Mucosa of rectum (tissue), 2 donors: Measurements from ENCODE around the gene DNAH10.

Source experiments
- H3K27ac ChIP-seq, 2 donors: one replicate each; pipeline ENCODE4 v1.7.0; 2013; ENCODE audit warnings: inconsistent platforms in 2 of 2, low read depth in 2 of 2, low read length in 2 of 2
- H3K27me3 ChIP-seq, 2 donors: one replicate each; pipeline ENCODE4 v1.7.0; 2013; ENCODE audit warnings: low read length in 2 of 2; ENCODE audit not compliant: control insufficient read depth in 2 of 2, insufficient read depth in 2 of 2
- H3K36me3 ChIP-seq, 2 donors: one replicate each; pipeline ENCODE4 v1.7.0; 2013; ENCODE audit warnings: low read length in 2 of 2; ENCODE audit not compliant: control insufficient read depth in 2 of 2, insufficient read depth in 2 of 2
- H3K4me1 ChIP-seq, 2 donors: one replicate each; pipeline ENCODE4 v1.7.0; 2013; ENCODE audit warnings: low read length in 2 of 2, mild to moderate bottlenecking in 1 of 2; ENCODE audit not compliant: control insufficient read depth in 2 of 2, insufficient read depth in 2 of 2
- H3K4me3 ChIP-seq, 2 donors: one replicate each; pipeline ENCODE4 v1.7.0; 2013; ENCODE audit warnings: low read length in 2 of 2
- H3K9ac ChIP-seq, 2 donors: one replicate each; pipeline ENCODE4 v1.7.0; 2013; ENCODE audit warnings: low read length in 2 of 2, low read depth in 1 of 2, mild to moderate bottlenecking in 1 of 2
- H3K9me3 ChIP-seq, 2 donors: one replicate each; pipeline ENCODE4 v1.7.0; 2013; ENCODE audit warnings: low read length in 2 of 2; ENCODE audit not compliant: control insufficient read depth in 2 of 2
- donor health status: healthy.
- donor health status: Normal muscosa, but diverticular disease.

The DNAH10 gene

GRCh38 chr12:123895451-123895850 is 133.3 kb downstream of the DNAH10 start:
- Histone ChIP-seq H3K9me3 (no peaks in the 10 kb centered on the region), H3K9ac (no peak overlapping the region), H3K4me3 (no peak overlapping the region), H3K27ac (no peak overlapping the region), H3K36me3 (no peaks in the 10 kb centered on the region), H3K4me1 (no peaks in the 10 kb centered on the region), H3K27me3 (peaks cover 3 to 4% of the 10 kb centered on the region in 2 donors)

- Histone ChIP-seq H3K4me1 (no peaks in the 10 kb centered on the region), H3K9ac (no peak overlapping the region), H3K27me3 (peaks cover 0 to 3% of the 10 kb centered on the region in 2 donors), H3K4me3 (no peak overlapping the region), H3K27ac (no peak overlapping the region), H3K9me3 (no peaks in the 10 kb centered on the region), H3K36me3 (no peaks in the 10 kb centered on the region)
Measured at GRCh38 chr12:123896767-123897166, 134.7 kb downstream of the DNAH10 start.

- Histone ChIP-seq H3K9me3 (no peaks in the 10 kb centered on the region), H3K27me3 (peaks cover 3% of the 10 kb centered on the region in 2 donors), H3K27ac (no peak overlapping the region), H3K9ac (no peak overlapping the region), H3K4me3 (no peak overlapping the region), H3K4me1 (no peaks in the 10 kb centered on the region), H3K36me3 (no peaks in the 10 kb centered on the region)
Measured at GRCh38 chr12:123897221-123897620, 135.1 kb downstream of the DNAH10 start.

GRCh38 chr12:123898673-123899072 is 136.6 kb downstream of the DNAH10 start:
- no peaks in the 10 kb centered on the region for H3K4me1 ChIP-seq
- H3K9me3 ChIP-seq: no peaks in the 10 kb centered on the region
- no peaks in the 10 kb centered on the region for H3K36me3 ChIP-seq
- no peak overlapping the region for H3K4me3 ChIP-seq
- H3K9ac ChIP-seq: no peak overlapping the region
- no peak overlapping the region for H3K27ac ChIP-seq
- peaks cover 0 to 4% of the 10 kb centered on the region in 2 donors for H3K27me3 ChIP-seq

GRCh38 chr12:123899368-123899767 is 137.3 kb downstream of the DNAH10 start:
- Histone ChIP-seq H3K4me1 (no peaks in the 10 kb centered on the region), H3K9me3 (no peaks in the 10 kb centered on the region), H3K9ac (no peak overlapping the region), H3K36me3 (no peaks in the 10 kb centered on the region), H3K27me3 (peaks cover 0 to 4% of the 10 kb centered on the region in 2 donors), H3K4me3 (no peak overlapping the region), H3K27ac (no peak overlapping the region)

- H3K27me3 ChIP-seq: peaks cover 0 to 4% of the 10 kb centered on the region in 2 donors
- H3K36me3 ChIP-seq: no peaks in the 10 kb centered on the region
- H3K4me3 ChIP-seq: no peak overlapping the region
- no peaks in the 10 kb centered on the region for H3K4me1 ChIP-seq
- H3K27ac ChIP-seq: no peak overlapping the region
- H3K9me3 ChIP-seq: no peaks in the 10 kb centered on the region
- H3K9ac ChIP-seq: no peak overlapping the region
Measured at GRCh38 chr12:123900871-123901376, 138.8 kb downstream of the DNAH10 start.

GRCh38 chr12:123902821-123903220 is 140.7 kb downstream of the DNAH10 start:
- H3K9ac ChIP-seq: no peak overlapping the region
- H3K27me3 ChIP-seq: peaks cover 0 to 4% of the 10 kb centered on the region in 2 donors
- H3K9me3 ChIP-seq: no peaks in the 10 kb centered on the region
- no peak overlapping the region for H3K27ac ChIP-seq
- no peak overlapping the region for H3K4me3 ChIP-seq
- no peaks in the 10 kb centered on the region for H3K36me3 ChIP-seq
- H3K4me1 ChIP-seq: no peaks in the 10 kb centered on the region

GRCh38 chr12:123903301-123904065 is 141.4 kb downstream of the DNAH10 start:
- Histone ChIP-seq H3K4me3 (no peak overlapping the region), H3K9me3 (no peaks in the 10 kb centered on the region), H3K27me3 (peaks cover 0 to 4% of the 10 kb centered on the region in 2 donors), H3K27ac (no peak overlapping the region), H3K9ac (no peak overlapping the region), H3K36me3 (no peaks in the 10 kb centered on the region), H3K4me1 (no peaks in the 10 kb centered on the region)

DNA sequence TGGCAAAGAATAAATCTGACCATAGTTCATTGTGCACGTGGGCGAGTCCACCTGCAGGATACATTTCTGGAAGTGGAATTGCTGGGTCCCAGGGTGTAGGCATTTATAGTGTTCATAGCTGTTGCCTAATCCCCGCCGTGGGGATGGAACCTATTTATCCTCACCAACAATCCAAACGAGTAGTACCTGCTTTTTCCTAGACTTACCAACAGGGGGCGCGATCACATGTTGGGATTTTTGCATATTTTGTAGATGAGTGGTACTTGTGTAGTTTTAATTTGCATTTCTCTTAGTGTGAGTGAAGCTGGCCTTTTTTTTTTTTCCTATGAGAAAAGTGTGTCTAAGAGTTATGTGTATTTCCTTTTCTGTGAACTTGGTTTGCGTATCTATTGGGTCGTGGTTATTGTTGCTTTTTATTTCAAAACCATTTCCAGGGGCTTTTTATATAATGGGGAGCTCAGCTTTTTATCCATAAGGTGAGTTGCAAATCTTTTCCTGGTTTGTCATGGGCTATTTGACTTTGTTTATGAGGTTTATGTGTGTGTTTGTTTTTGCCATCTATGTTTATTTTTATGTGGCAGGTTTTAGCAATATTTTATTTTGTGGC is 143.3 kb downstream of the DNAH10 start:
- H3K4me3 ChIP-seq: no peak overlapping the region
- H3K27me3 ChIP-seq: peaks cover 0 to 4% of the 10 kb centered on the region in 2 donors

GRCh38 chr12:123906711-123907420 is 144.8 kb downstream of the DNAH10 start:
- Histone ChIP-seq H3K9ac (no peak overlapping the region), H3K36me3 (no peaks in the 10 kb centered on the region), H3K9me3 (no peaks in the 10 kb centered on the region), H3K4me1 (no peaks in the 10 kb centered on the region), H3K27ac (no peak overlapping the region), H3K4me3 (no peak overlapping the region), H3K27me3 (peaks cover 0 to 4% of the 10 kb centered on the region in 2 donors)

More for the DNA sequence above, 143.3 kb downstream of the DNAH10 start:
- H3K36me3 ChIP-seq: no peaks in the 10 kb centered on the region
- no peaks in the 10 kb centered on the region for H3K9me3 ChIP-seq
- no peak overlapping the region for H3K27ac ChIP-seq
- H3K9ac ChIP-seq: no peak overlapping the region
- H3K4me1 ChIP-seq: no peaks in the 10 kb centered on the region
